GM23338 (cell line): ENCODE results near the gene NSD2. TPM values are rescaled to one million over a fixed set of nuclear protein-coding genes. Genes with fewer than 3 reads are reported as not detected.
A peak's percentile ranks its signal among the peaks of the same experiment; 100 is the strongest.

Experiments
- ATAC-seq: fragments of 200-7000 bp; cut with Tn5 transposase; 3 replicates; pipeline ENCODE4 v1.9.1; 2020
- DNase-seq: peaks from one replicate; pipeline ENCODE4 v3.0.0-alpha.2; 2015; ENCODE audit warnings: low spot score
- H2AFZ ChIP-seq: fragments of 200-600 bp; sonication (generic); 2 replicates; pipeline ENCODE4 v1.8.0; 2016; ENCODE audit warnings: antibody characterized with exemption, mild to moderate bottlenecking, moderate library complexity
- H3F3A ChIP-seq: fragments of 200-600 bp; sonication (generic); replicated peaks from 2 replicates; pipeline ENCODE4 v1.8.0; 2017; ENCODE audit warnings: antibody characterized with exemption, mixed run types, low read depth
- H3K27ac ChIP-seq: fragments of 200-600 bp; sonication (generic); 2 replicates; pipeline ENCODE4 v1.6.1; 2016; ENCODE audit warnings: low read depth
- H3K27me3 ChIP-seq: fragments of 200-600 bp; sonication (generic); 2 replicates; pipeline ENCODE4 v1.8.0; 2016; ENCODE audit warnings: mild to moderate bottlenecking, mixed run types, moderate library complexity; ENCODE audit not compliant: insufficient read depth
- H3K36me3 ChIP-seq: fragments of 200-600 bp; sonication (generic); 2 replicates; pipeline ENCODE4 v1.8.0; 2016; ENCODE audit warnings: mild to moderate bottlenecking; ENCODE audit not compliant: insufficient read depth
- H3K4me1 ChIP-seq: fragments of 200-600 bp; sonication (generic); 2 replicates; pipeline ENCODE4 v1.8.0; 2016; ENCODE audit warnings: mild to moderate bottlenecking, moderate library complexity; ENCODE audit not compliant: insufficient read depth
- H3K4me2 ChIP-seq: fragments of 200-600 bp; sonication (generic); 2 replicates; pipeline ENCODE4 v1.7.1; 2017; ENCODE audit warnings: mixed run types
- H3K4me3 ChIP-seq: fragments of 200-600 bp; sonication (generic); 2 replicates; pipeline ENCODE4 v1.6.1; 2016; ENCODE audit warnings: mixed run types
- H3K79me2 ChIP-seq: fragments of 200-600 bp; sonication (generic); replicated peaks from 2 replicates; pipeline ENCODE4 v1.8.0; 2017; ENCODE audit warnings: mild to moderate bottlenecking; ENCODE audit not compliant: insufficient read depth
- H3K9me2 ChIP-seq: fragments of 200-600 bp; sonication (generic); 2 replicates; pipeline ENCODE4 v1.8.0; 2017; ENCODE audit not compliant: insufficient read depth
- H4K20me1 ChIP-seq: fragments of 200-600 bp; sonication (generic); replicated peaks from 2 replicates; pipeline ENCODE4 v1.8.0; 2017; ENCODE audit warnings: mild to moderate bottlenecking; ENCODE audit not compliant: insufficient read depth
- H3K27ac Mint-ChIP-seq: 2 replicates; pipeline ENCODE4 v1.8.0; 2020; ENCODE audit warnings: inconsistent platforms, mild to moderate bottlenecking, moderate library complexity, mixed read lengths
- H3K27me3 Mint-ChIP-seq: 3 replicates; pipeline ENCODE4 v1.8.0; 2022; ENCODE audit warnings: low read depth, mild to moderate bottlenecking, moderate library complexity, mixed read lengths, inconsistent platforms; ENCODE audit not compliant: insufficient read depth, poor library complexity
- H3K36me3 Mint-ChIP-seq: 3 replicates; pipeline ENCODE4 v1.8.0; 2021; ENCODE audit warnings: low read depth, mild to moderate bottlenecking, inconsistent platforms, moderate library complexity, mixed read lengths
- H3K4me1 Mint-ChIP-seq: 3 replicates; pipeline ENCODE4 v1.8.0; 2020; ENCODE audit warnings: mild to moderate bottlenecking, inconsistent platforms, mixed read lengths
- H3K4me3 Mint-ChIP-seq: 3 replicates; pipeline ENCODE4 v1.8.0; 2021; ENCODE audit warnings: moderate library complexity, mild to moderate bottlenecking, inconsistent platforms, mixed read lengths
- H3K9me3 Mint-ChIP-seq: 3 replicates; pipeline ENCODE4 v1.8.0; 2020; ENCODE audit warnings: moderate library complexity, mild to moderate bottlenecking, inconsistent platforms, mixed read lengths
- CREB1 ChIP-seq: fragments of 250-450 bp; sonication (Bioruptor Pico); IDR thresholded peaks from 2 replicates; pipeline ENCODE4 v1.5.0; 2020; ENCODE audit warnings: low read depth, mild to moderate bottlenecking, moderate library complexity
- EZH2 ChIP-seq: fragments of 200-600 bp; sonication (generic); IDR thresholded peaks from one replicate; pipeline ENCODE4 v1.8.0; 2017; ENCODE audit warnings: antibody characterized with exemption, mild to moderate bottlenecking, low read depth; ENCODE audit not compliant: unreplicated experiment
- EZH2phosphoT487 ChIP-seq: fragments of 200-600 bp; sonication (generic); IDR thresholded peaks from one replicate; pipeline ENCODE4 v1.8.1; 2018; ENCODE audit warnings: antibody characterized with exemption; ENCODE audit not compliant: unreplicated experiment
- POLR2AphosphoS5 ChIP-seq: IDR thresholded peaks from 2 replicates; pipeline ENCODE4 v1.6.1; 2016; ENCODE audit warnings: antibody characterized with exemption, low read depth
- REST ChIP-seq: IDR thresholded peaks from one replicate; pipeline ENCODE4 v1.6.1; 2018; ENCODE audit warnings: antibody characterized with exemption; ENCODE audit not compliant: unreplicated experiment
- ZNF331 ChIP-seq: fragments of 250-450 bp; sonication (Bioruptor Pico); IDR thresholded peaks from 2 replicates; pipeline ENCODE4 v1.5.0; 2020; ENCODE audit warnings: low read depth, mild to moderate bottlenecking, moderate library complexity
- ZNF462 ChIP-seq: fragments of 250-450 bp; sonication (Bioruptor Pico); IDR thresholded peaks from 2 replicates; pipeline ENCODE4 v1.5.0; 2020; ENCODE audit warnings: mild to moderate bottlenecking, moderate library complexity
- polyA plus RNA-seq: library from polyadenylated mRNA; unstranded; fragments of >200 nt; fragmentation: Nextera tagmentation; extraction: Ambion mirVana; gene quantifications from 2 replicates; pipeline ENCODE4 v1.2.1, GENCODE V29; 2016
- total RNA-seq: library from RNA; depleted of rRNA; stranded (reverse); fragments of >200 nt; shearing (Covaris generic); gene quantifications from 2 replicates; pipeline ENCODE4 v1.2.3, GENCODE V29; 2014
- TF ChIP-seq, protein P1 (sequence below), 2 experiments: fragments of 200-600 bp in 1 of 2; sonication (generic) in 1 of 2; conservative IDR thresholded peaks; 2 replicates each; pipeline versions ENCODE4 v1.5.1 to v1.6.1; 2016 to 2017; ENCODE audit warnings: antibody characterized with exemption in 2 of 2, low read depth in 2 of 2, mild to moderate bottlenecking in 2 of 2, moderate library complexity in 1 of 2

NSD2 gene
- total and polyA plus RNA-seq, 2 experiments from 2014 or later: 33.5 to 84.4 TPM

- TF ChIP-seq CREB1 (CRISPR knock-in tag) (no peak), POLR2AphosphoS5 (no peak)
- TF ChIP-seq, protein P1, sequence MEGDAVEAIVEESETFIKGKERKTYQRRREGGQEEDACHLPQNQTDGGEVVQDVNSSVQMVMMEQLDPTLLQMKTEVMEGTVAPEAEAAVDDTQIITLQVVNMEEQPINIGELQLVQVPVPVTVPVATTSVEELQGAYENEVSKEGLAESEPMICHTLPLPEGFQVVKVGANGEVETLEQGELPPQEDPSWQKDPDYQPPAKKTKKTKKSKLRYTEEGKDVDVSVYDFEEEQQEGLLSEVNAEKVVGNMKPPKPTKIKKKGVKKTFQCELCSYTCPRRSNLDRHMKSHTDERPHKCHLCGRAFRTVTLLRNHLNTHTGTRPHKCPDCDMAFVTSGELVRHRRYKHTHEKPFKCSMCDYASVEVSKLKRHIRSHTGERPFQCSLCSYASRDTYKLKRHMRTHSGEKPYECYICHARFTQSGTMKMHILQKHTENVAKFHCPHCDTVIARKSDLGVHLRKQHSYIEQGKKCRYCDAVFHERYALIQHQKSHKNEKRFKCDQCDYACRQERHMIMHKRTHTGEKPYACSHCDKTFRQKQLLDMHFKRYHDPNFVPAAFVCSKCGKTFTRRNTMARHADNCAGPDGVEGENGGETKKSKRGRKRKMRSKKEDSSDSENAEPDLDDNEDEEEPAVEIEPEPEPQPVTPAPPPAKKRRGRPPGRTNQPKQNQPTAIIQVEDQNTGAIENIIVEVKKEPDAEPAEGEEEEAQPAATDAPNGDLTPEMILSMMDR (conservative IDR thresholded peaks at IDR 0.05; ENCODE audit: low read depth in 2 of 2): no peak
Measured at GRCh38 chr4:1872870-1873269, 1.7 kb downstream of the NSD2 start (continued).

GRCh38 chr4:1873291-1873690, 2.1 kb downstream of the NSD2 start:
- TF ChIP-seq REST (no peak), ZNF331 (CRISPR knock-in tag) (no peak), EZH2 (no peak), EZH2phosphoT487 (no peak), ZNF462 (no peak)
- H3K27ac Mint-ChIP-seq: no peak overlapping the region
- Histone ChIP-seq H3K4me1 (peaks cover 27% of the 10 kb centered on the region), H3K79me2 (peaks cover 64% of the 10 kb centered on the region), H3F3A (peaks cover 16% of the 10 kb centered on the region), H3K27ac (no peak overlapping the region), H3K4me3 (no peak overlapping the region), H3K27me3 (peaks cover 32% of the 10 kb centered on the region), H2AFZ (no peak overlapping the region), H4K20me1 (peaks cover 59% of the 10 kb centered on the region), H3K36me3 (no peaks in the 10 kb centered on the region), H3K9me2 (no peaks in the 10 kb centered on the region), H3K4me2 (peak overlapping the region; percentile 93; the same call in 1 of the 2 replicates)
- peak overlapping the region; percentile 85 for H3K4me3 Mint-ChIP-seq
- DNase-seq (no peak), ATAC-seq (no peak)
- peaks cover 30% of the 10 kb centered on the region for H3K4me1 Mint-ChIP-seq
- H3K27me3 Mint-ChIP-seq: peaks cover 23% of the 10 kb centered on the region
- no peaks in the 10 kb centered on the region for H3K9me3 Mint-ChIP-seq
- H3K36me3 Mint-ChIP-seq: peaks cover 3% of the 10 kb centered on the region; the same call in 2 of the 3 replicates
